Measurements from ENCODE around the gene MAP2K5. TPM values are rescaled to one million over a fixed set of nuclear protein-coding genes. Genes with fewer than 3 reads are reported as not detected.
A peak's percentile ranks its signal among the peaks of the same experiment; 100 is the strongest.

Gene MAP2K5
- total and polyA plus RNA-seq, 2 experiments from 2014 or later, result 12.4 to 13.7 TPM

GRCh38 chr15:67741308-67741707, 198.8 kb downstream of the MAP2K5 start:
- WGBS (ENCODE audit: low lambda C conversion rate, missing lambda C conversion rate), result 97% methylated on average over 2 of the region's 2 CpGs
- H3K4me1 ChIP-seq (ENCODE audit: insufficient read depth), result peaks cover 16% of the 10 kb centered on the region
- H3K4me2 ChIP-seq, result no peak overlapping the region
- no peaks in the 10 kb centered on the region for H3K79me2 ChIP-seq
- no peaks in the 10 kb centered on the region for H3K9me2 ChIP-seq (replicated peaks; ENCODE audit: insufficient read depth)
- no peak for TF ChIP-seq CTCF (IDR thresholded peaks at IDR 0.05; ENCODE audit: poor library complexity)
- no peak for TF ChIP-seq EZH2 (IDR thresholded peaks at IDR 0.05; ENCODE audit: borderline replicate concordance)
- TF ChIP-seq EZH2phosphoT487 (IDR thresholded peaks at IDR 0.05; ENCODE audit: low read depth, severe bottlenecking, unreplicated experiment), result no peak
- no peaks in the 10 kb centered on the region for H3K9me3 ChIP-seq (ENCODE audit: low read depth)
- H3K4me3 ChIP-seq, result no peak overlapping the region
- H3K27ac ChIP-seq, result no peak overlapping the region
- no peaks in the 10 kb centered on the region for H3K27me3 ChIP-seq
- H2AFZ ChIP-seq, result no peak overlapping the region
- DNase-seq (ENCODE audit: low spot score), result no peak
- H4K20me1 ChIP-seq (ENCODE audit: insufficient read depth, poor library complexity, severe bottlenecking), result no peaks in the 10 kb centered on the region
- H3K36me3 ChIP-seq (replicated peaks; ENCODE audit: insufficient read depth, low read depth), result no peaks in the 10 kb centered on the region

GRCh38 chr15:67743558-67743957, 201.1 kb downstream of the MAP2K5 start:
- TF ChIP-seq CTCF (IDR thresholded peaks at IDR 0.05; ENCODE audit: poor library complexity), result no peak
- Histone ChIP-seq H3K9me3 (ENCODE audit: low read depth) (no peaks in the 10 kb centered on the region), H3K4me3 (no peak overlapping the region), H3K4me2 (no peak overlapping the region), H3K27me3 (no peaks in the 10 kb centered on the region), H3K36me3 (replicated peaks; ENCODE audit: insufficient read depth, low read depth) (no peaks in the 10 kb centered on the region), H2AFZ (no peak overlapping the region), H3K27ac (no peak overlapping the region), H3K79me2 (no peaks in the 10 kb centered on the region), H3K9me2 (replicated peaks; ENCODE audit: insufficient read depth) (no peaks in the 10 kb centered on the region), H3K4me1 (ENCODE audit: insufficient read depth) (peaks cover 16% of the 10 kb centered on the region), H4K20me1 (ENCODE audit: insufficient read depth, poor library complexity, severe bottlenecking) (no peaks in the 10 kb centered on the region)
- DNase-seq (ENCODE audit: low spot score), result no peak

- Histone ChIP-seq H4K20me1 (ENCODE audit: insufficient read depth, poor library complexity, severe bottlenecking) (no peaks in the 10 kb centered on the region), H3K79me2 (no peaks in the 10 kb centered on the region)
- WGBS (ENCODE audit: low lambda C conversion rate, missing lambda C conversion rate), result 71% methylated on average over 1 of the region's 1 CpG
Observed at GRCh38 chr15:67744331-67745072, 202.0 kb downstream of the MAP2K5 start.

More at GRCh38 chr15:67744331-67745072, 202.0 kb downstream of the MAP2K5 start:
- H3K27me3 ChIP-seq, result no peaks in the 10 kb centered on the region
- peak overlapping the region; percentile 1 for H3K27ac ChIP-seq
- TF ChIP-seq EZH2 (IDR thresholded peaks at IDR 0.05; ENCODE audit: borderline replicate concordance) (no peak), EZH2phosphoT487 (IDR thresholded peaks at IDR 0.05; ENCODE audit: low read depth, severe bottlenecking, unreplicated experiment) (no peak), CTCF (IDR thresholded peaks at IDR 0.05; ENCODE audit: poor library complexity) (no peak)
- H3K9me3 ChIP-seq (ENCODE audit: low read depth), result no peaks in the 10 kb centered on the region
- no peaks in the 10 kb centered on the region for H3K36me3 ChIP-seq (replicated peaks; ENCODE audit: insufficient read depth, low read depth)
- H3K4me3 ChIP-seq, result no peak overlapping the region
- H2AFZ ChIP-seq, result no peak overlapping the region
- H3K4me2 ChIP-seq, result no peak overlapping the region
- peaks cover 16% of the 10 kb centered on the region for H3K4me1 ChIP-seq (ENCODE audit: insufficient read depth)
- no peak for DNase-seq (ENCODE audit: low spot score)
- no peaks in the 10 kb centered on the region for H3K9me2 ChIP-seq (replicated peaks; ENCODE audit: insufficient read depth)
